Embryonic facial prominence (tissue), 1 donor: ENCODE measurements around the gene GLUD1.
"Not testable (repeated sequence)": the region's sequence is repeated elsewhere in the genome, so short reads cannot be mapped to it uniquely, and the experiment has no call there.

Experiments
- DNase-seq: peaks from one replicate; pipeline ENCODE4 v3.0.0-alpha.2; 2016; ENCODE audit errors: extremely low spot score

Gene GLUD1

GRCh38 chr10:87045434-87045938 is 49.2 kb downstream of the GLUD1 start:
- no peak for DNase-seq

- not testable (repeated sequence) for DNase-seq
Observed at GRCh38 chr10:87043579-87043978, 51.1 kb downstream of the GLUD1 start.

GRCh38 chr10:87038786-87039185 is 55.9 kb downstream of the GLUD1 start:
- no peak for DNase-seq

- DNase-seq: no peak
Observed at GRCh38 chr10:87038286-87038717, 56.3 kb downstream of the GLUD1 start.

- no peak for DNase-seq
Observed at GRCh38 chr10:87036623-87037022, 58.0 kb downstream of the GLUD1 start.

- no peak for DNase-seq
Observed at GRCh38 chr10:87030912-87031635, 63.6 kb downstream of the GLUD1 start.

GRCh38 chr10:87030419-87030818 is 64.2 kb downstream of the GLUD1 start:
- not testable (repeated sequence) for DNase-seq

GRCh38 chr10:87026747-87027508 is 67.7 kb downstream of the GLUD1 start:
- DNase-seq: not testable (repeated sequence)

GRCh38 chr10:87025285-87025958 is 69.2 kb downstream of the GLUD1 start:
- not testable (repeated sequence) for DNase-seq

- not testable (repeated sequence) for DNase-seq
Observed at GRCh38 chr10:87020056-87020455, 74.6 kb downstream of the GLUD1 start, which contains the start of gene FAM25A. FAM25A (plus strand) TSS chr10:87020294; CDS start chr10:87020325, 31 bp downstream.

- not testable (repeated sequence) for DNase-seq
Observed at GRCh38 chr10:87019504-87019903, 75.1 kb downstream of the GLUD1 start.

GRCh38 chr10:87019066-87019465 is 75.6 kb downstream of the GLUD1 start:
- not testable (repeated sequence) for DNase-seq

- DNase-seq: not testable (repeated sequence)
Observed at GRCh38 chr10:87018127-87018526, 76.5 kb downstream of the GLUD1 start.

GRCh38 chr10:87014986-87015716 is 79.5 kb downstream of the GLUD1 start:
- not testable (repeated sequence) for DNase-seq

GRCh38 chr10:87013528-87013927 is 81.1 kb downstream of the GLUD1 start:
- not testable (repeated sequence) for DNase-seq

GRCh38 chr10:87009134-87009696 is 85.4 kb downstream of the GLUD1 start:
- DNase-seq: not testable (repeated sequence)

GRCh38 chr10:87008303-87008702 is 86.3 kb downstream of the GLUD1 start:
- not testable (repeated sequence) for DNase-seq

- DNase-seq: not testable (repeated sequence)
Observed at GRCh38 chr10:87007674-87008073, 87.0 kb downstream of the GLUD1 start.

GRCh38 chr10:87007124-87007523 is 87.5 kb downstream of the GLUD1 start:
- DNase-seq: not testable (repeated sequence)

- DNase-seq: no peak
Observed at GRCh38 chr10:87000491-87000890, 94.2 kb downstream of the GLUD1 start.
